Ovary (tissue), 9 donors: Measurements from ENCODE around the gene CGB2. TPM values are rescaled to one million over a fixed set of nuclear protein-coding genes. Genes with fewer than 3 reads are reported as not detected.
"Not testable (repeated sequence)": the region's sequence is repeated elsewhere in the genome, so short reads cannot be mapped to it uniquely, and the experiment has no call there.

Experiments used
- DNase-seq, 5 donors: peaks; one replicate each; pipeline ENCODE4 v3.0.0-alpha.2; 2019 to 2020
- H3K27ac ChIP-seq, 2 donors: fragments of 200-600 bp; one replicate each; pipeline versions ENCODE4 v1.5.1 to v1.8.0; 2019 to 2022
- H3K27me3 ChIP-seq: fragments of 200-600 bp; one replicate; pipeline ENCODE4 v1.8.0; 2022
- H3K36me3 ChIP-seq: fragments of 200-600 bp; sonication (generic); one replicate; pipeline ENCODE4 v1.5.1; 2019
- H3K4me1 ChIP-seq: one replicate; pipeline ENCODE4 v1.8.1; 2013; ENCODE audit warnings: mild to moderate bottlenecking, moderate library complexity; ENCODE audit not compliant: insufficient read depth
- H3K4me3 ChIP-seq: fragments of 200-600 bp; sonication (generic); one replicate; pipeline ENCODE4 v1.5.1; 2017
- H3K9me3 ChIP-seq, 2 donors: fragments of 200-600 bp in 1 of 2; sonication (generic) in 1 of 2; one replicate each; pipeline versions ENCODE4 v1.5.1 to v1.8.1; 2013 to 2019; ENCODE audit warnings: mild to moderate bottlenecking in 1 of 2, moderate library complexity in 1 of 2
- EP300 ChIP-seq: sonication (generic); formaldehyde crosslinking; IDR thresholded peaks from one replicate; pipeline ENCODE4 v1.6.1; 2017; ENCODE audit warnings: antibody characterized with exemption
- POLR2A ChIP-seq: fragments of 450-650 bp; IDR thresholded peaks from one replicate; pipeline ENCODE4 v1.6.1; 2017; ENCODE audit warnings: antibody characterized with exemption, mild to moderate bottlenecking, moderate library complexity
- WGBS, 3 donors: extraction: QIAGEN DNeasy Blood & Tissue Kit in 1 of 3; methylation state at CpG; one replicate each; pipeline versions ENCODE4 v1.1.5 to v1.1.7; 2013 to 2017; 5-methylcytosine and 5-hydroxymethylcytosine counted together
- intact Hi-C, 4 donors: fragments of 100-400 bp; cut with DNase I; formaldehyde crosslinking; loops; one replicate each; pipeline versions ENCODE4 v1.11.0 to v1.15.1; 2022 to 2023
- polyA plus RNA-seq, 2 donors: library from polyadenylated mRNA; stranded (reverse); fragments of 200-250 nt in 1 of 2; fragments of 350-450 nt in 1 of 2; fragmentation: Illumina TruSeq in 1 of 2; extraction: RNeasy Lipid Tissue Mini Kit (QIAGEN cat#74804) in 1 of 2; gene quantifications; one replicate each; pipeline ENCODE4 v1.2.3, GENCODE V29; 2013 to 2014
- total RNA-seq, 7 donors: library from RNA; depleted of rRNA in 2 of 7; stranded (reverse); fragments of >200 nt in 2 of 7; fragmentation: NEBNext Ultra II Directional in 3 of 7; extraction: Animal tissue kit (Norgen Biotek cat#: 25700) in 3 of 7; gene quantifications; one replicate each; pipeline versions ENCODE4 v1.1.0 to v1.2.4, GENCODE V29; 2016 to 2023
- TF ChIP-seq, protein P1 (sequence below), 3 donors: fragments of 450-650 bp in 2 of 3; fragments of 200-600 bp in 1 of 3; IDR thresholded peaks; one replicate each; pipeline versions ENCODE4 v1.5.1 to v1.8.0; 2016 to 2022; ENCODE audit warnings: antibody characterized with exemption in 3 of 3, mild to moderate bottlenecking in 1 of 3
- donor health status: DM: no; HTN: no; CAD: no; lungs with moderate emphysema.
- donor health status: DM: no; HTN: no; CAD: no.
- donor health status: Bipolar disorder and iron deficiency.
- donor health status: DM: yes; HTN: yes; CAD: no.
- donor health status: DM: no; HTN: no; CAD: no.
- donor health status: DM: yes; HTN: yes; CAD: no.

The CGB2 gene
- total and polyA plus RNA-seq, 9 donors, result not detected

- no peak for DNase-seq
- Histone ChIP-seq H3K36me3 (no peaks in the 10 kb centered on the region), H3K9me3 (no peaks in the 10 kb centered on the region), H3K27me3 (peaks cover 3% of the 10 kb centered on the region), H3K4me1 (no peaks in the 10 kb centered on the region), H3K27ac (no peak overlapping the region), H3K4me3 (no peak overlapping the region)
- no peak for TF ChIP-seq POLR2A
- TF ChIP-seq, protein P1, sequence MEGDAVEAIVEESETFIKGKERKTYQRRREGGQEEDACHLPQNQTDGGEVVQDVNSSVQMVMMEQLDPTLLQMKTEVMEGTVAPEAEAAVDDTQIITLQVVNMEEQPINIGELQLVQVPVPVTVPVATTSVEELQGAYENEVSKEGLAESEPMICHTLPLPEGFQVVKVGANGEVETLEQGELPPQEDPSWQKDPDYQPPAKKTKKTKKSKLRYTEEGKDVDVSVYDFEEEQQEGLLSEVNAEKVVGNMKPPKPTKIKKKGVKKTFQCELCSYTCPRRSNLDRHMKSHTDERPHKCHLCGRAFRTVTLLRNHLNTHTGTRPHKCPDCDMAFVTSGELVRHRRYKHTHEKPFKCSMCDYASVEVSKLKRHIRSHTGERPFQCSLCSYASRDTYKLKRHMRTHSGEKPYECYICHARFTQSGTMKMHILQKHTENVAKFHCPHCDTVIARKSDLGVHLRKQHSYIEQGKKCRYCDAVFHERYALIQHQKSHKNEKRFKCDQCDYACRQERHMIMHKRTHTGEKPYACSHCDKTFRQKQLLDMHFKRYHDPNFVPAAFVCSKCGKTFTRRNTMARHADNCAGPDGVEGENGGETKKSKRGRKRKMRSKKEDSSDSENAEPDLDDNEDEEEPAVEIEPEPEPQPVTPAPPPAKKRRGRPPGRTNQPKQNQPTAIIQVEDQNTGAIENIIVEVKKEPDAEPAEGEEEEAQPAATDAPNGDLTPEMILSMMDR (IDR thresholded peaks at IDR 0.05), result no peak
- no peak for TF ChIP-seq EP300
- 93 to 97% (median 96%) methylated on average over 21 of the region's 21 CpGs for WGBS, 3 donors
- intact Hi-C loops, result no loop called here
Measured at GRCh38 chr19:49070416-49070815, 38.7 kb downstream of the CGB2 start.

DNA sequence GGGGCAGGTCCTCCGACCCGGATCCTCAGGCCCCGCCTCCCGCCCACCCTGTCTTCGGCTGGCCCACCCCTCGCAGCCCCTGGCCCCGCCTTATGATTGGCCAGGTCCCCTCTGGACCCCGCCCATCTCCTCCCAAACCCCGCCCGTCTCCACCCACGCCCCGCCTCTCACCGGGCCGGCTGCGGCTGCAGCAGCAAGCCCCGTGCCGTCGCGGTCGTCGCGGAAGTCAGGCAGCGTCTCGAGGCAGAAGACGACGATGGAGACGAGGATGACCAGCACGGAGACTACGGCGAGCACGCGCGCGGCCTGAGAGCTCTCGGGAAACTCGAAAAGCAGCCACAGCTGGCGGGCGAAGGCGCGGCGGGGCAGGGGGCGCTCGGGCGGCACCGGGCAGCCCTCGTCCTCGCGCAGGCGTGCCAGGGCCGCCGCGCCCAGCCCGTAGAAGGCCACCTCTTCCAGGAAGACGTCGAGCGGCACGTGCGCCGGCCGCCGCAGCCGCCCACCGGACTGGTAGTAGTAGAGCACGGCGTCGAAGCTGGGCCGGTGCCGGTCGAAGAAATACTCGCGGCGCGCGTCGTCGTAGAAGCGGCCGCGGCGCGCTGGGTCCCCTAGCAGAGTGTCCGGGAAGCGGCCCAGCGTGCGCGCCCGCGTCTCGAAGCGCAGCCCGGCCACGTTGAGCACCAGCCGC, 40.3 kb downstream of the CGB2 start:
- 2 to 3% (median 3%) methylated on average over 89 to 93 of the region's 93 CpGs for WGBS, 3 donors
- no peak overlapping the region for H3K4me3 ChIP-seq
- peaks cover 3% of the 10 kb centered on the region for H3K27me3 ChIP-seq
- TF ChIP-seq, protein P1 (IDR thresholded peaks at IDR 0.05), result no peak
- TF ChIP-seq EP300 (no peak), POLR2A (no peak)
- intact Hi-C loops, result no loop called here
- H3K4me1 ChIP-seq, result no peaks in the 10 kb centered on the region
- DNase-seq, result no peak
- H3K36me3 ChIP-seq, result no peaks in the 10 kb centered on the region
- no peak overlapping the region for H3K27ac ChIP-seq
- no peaks in the 10 kb centered on the region for H3K9me3 ChIP-seq

GRCh38 chr19:49073514-49074378, 42.1 kb downstream of the CGB2 start:
- Histone ChIP-seq H3K36me3 (no peaks in the 10 kb centered on the region), H3K4me3 (no peak overlapping the region), H3K27me3 (peaks cover 3% of the 10 kb centered on the region), H3K27ac (no peak overlapping the region), H3K4me1 (no peaks in the 10 kb centered on the region), H3K9me3 (no peaks in the 10 kb centered on the region)
- 56 to 68% (median 57%) methylated on average over 23 of the region's 23 CpGs for WGBS, 3 donors
- TF ChIP-seq, protein P1 (IDR thresholded peaks at IDR 0.05), result no peak
- TF ChIP-seq EP300 (no peak), POLR2A (no peak)
- no peak for DNase-seq
- intact Hi-C loops, result no loop called here

GRCh38 chr19:49074869-49075268, 43.2 kb downstream of the CGB2 start:
- H3K36me3 ChIP-seq, H3K4me1 ChIP-seq, H3K27ac ChIP-seq, H3K4me3 ChIP-seq, intact Hi-C loops, H3K9me3 ChIP-seq, H3K27me3 ChIP-seq: not testable (repeated sequence)
- DNase-seq, result peak; percentile 45 to 69 (median 61)
- WGBS, 3 donors, result 18 to 20% (median 20%) methylated on average over 9 of the region's 9 CpGs
- TF ChIP-seq, protein P1 (IDR thresholded peaks at IDR 0.05), result peak in 2 of 3 donors; percentile 33 to 57
